Measurements from ENCODE around the gene FADS2. TPM values are rescaled to one million over a fixed set of nuclear protein-coding genes. Genes with fewer than 3 reads are reported as not detected.

The FADS2 gene
- polyA plus RNA-seq, 1 donor (not counting 4 experiments of a cell fraction or from before 2014, with no cell fraction given), result 196 TPM

GRCh38 chr11:61864814-61865775, 37.0 kb downstream of the FADS2 start:
- no peaks in the 10 kb centered on the region for H3K9me3 ChIP-seq (ENCODE audit: control insufficient read depth, low read depth, low read length)
- no peak overlapping the region for H3K4me2 ChIP-seq (ENCODE audit: control insufficient read depth, extremely low read depth, insufficient read depth, low read depth, low read length)
- no peak for FAIRE-seq
- H3K27ac ChIP-seq (ENCODE audit: control insufficient read depth, insufficient read depth, low read length), result no peak overlapping the region
- no peaks in the 10 kb centered on the region for H3K27me3 ChIP-seq (ENCODE audit: control insufficient read depth, extremely low read depth, insufficient read depth, low read length)
- peaks cover 11 to 26% of the 10 kb centered on the region in 2 experiments for H3K36me3 ChIP-seq (ENCODE audit: control insufficient read depth in 2 of 2, extremely low read depth in 1 of 2, insufficient read depth in 2 of 2, low read length in 2 of 2)
- H3K9ac ChIP-seq (ENCODE audit: control insufficient read depth, extremely low read depth, insufficient read depth, low read length), result no peak overlapping the region
- H2AFZ ChIP-seq (ENCODE audit: control insufficient read depth, low read length), result no peak overlapping the region
- DNase-seq (ENCODE audit: low read depth, low spot score), result no peak
- peaks cover 2% of the 10 kb centered on the region for H4K20me1 ChIP-seq (ENCODE audit: control insufficient read depth, extremely low read depth, insufficient read depth, low read length)
- no peak overlapping the region for H3K4me3 ChIP-seq (ENCODE audit: control insufficient read depth in 2 of 3, extremely low read depth in 1 of 3, insufficient read depth in 2 of 3, low read depth in 1 of 3, low read length in 3 of 3)
- no peaks in the 10 kb centered on the region for H3K79me2 ChIP-seq (ENCODE audit: control insufficient read depth, insufficient read depth, low read length)
- no peaks in the 10 kb centered on the region for H3K9me1 ChIP-seq (ENCODE audit: control insufficient read depth, extremely low read depth, insufficient read depth, low read length)
- peaks cover 9% of the 10 kb centered on the region for H3K4me1 ChIP-seq (ENCODE audit: control insufficient read depth, extremely low read depth, insufficient read depth, low read length)
- TF ChIP-seq EZH2 (IDR thresholded peaks at IDR 0.05; ENCODE audit: low read length) (no peak), CTCF (optimal IDR thresholded peaks at IDR 0.05 in 1 of 3, IDR thresholded peaks at IDR 0.05 in 1 of 3, conservative IDR thresholded peaks at IDR 0.05 in 1 of 3; ENCODE audit: extremely low read depth in 1 of 3, insufficient read depth in 2 of 3, low read length in 3 of 3) (no peak)
- dilution Hi-C loops (cut with MboI; ENCODE audit: extremely low pct_ligation_motif_present, low sequenced_read_pairs), result no loop called here

- Histone ChIP-seq H3K27ac (ENCODE audit: control insufficient read depth, insufficient read depth, low read length) (no peak overlapping the region), H4K20me1 (ENCODE audit: control insufficient read depth, extremely low read depth, insufficient read depth, low read length) (no peaks in the 10 kb centered on the region), H2AFZ (ENCODE audit: control insufficient read depth, low read length) (no peak overlapping the region), H3K79me2 (ENCODE audit: control insufficient read depth, insufficient read depth, low read length) (no peaks in the 10 kb centered on the region), H3K4me2 (ENCODE audit: control insufficient read depth, extremely low read depth, insufficient read depth, low read depth, low read length) (no peak overlapping the region), H3K36me3 (ENCODE audit: control insufficient read depth in 2 of 2, extremely low read depth in 1 of 2, insufficient read depth in 2 of 2, low read length in 2 of 2) (peaks cover 9 to 20% of the 10 kb centered on the region in 2 experiments), H3K27me3 (ENCODE audit: control insufficient read depth, extremely low read depth, insufficient read depth, low read length) (no peaks in the 10 kb centered on the region), H3K9me3 (ENCODE audit: control insufficient read depth, low read depth, low read length) (no peaks in the 10 kb centered on the region), H3K9ac (ENCODE audit: control insufficient read depth, extremely low read depth, insufficient read depth, low read length) (no peak overlapping the region), H3K9me1 (ENCODE audit: control insufficient read depth, extremely low read depth, insufficient read depth, low read length) (no peaks in the 10 kb centered on the region), H3K4me3 (ENCODE audit: control insufficient read depth in 2 of 3, extremely low read depth in 1 of 3, insufficient read depth in 2 of 3, low read depth in 1 of 3, low read length in 3 of 3) (no peak overlapping the region), H3K4me1 (ENCODE audit: control insufficient read depth, extremely low read depth, insufficient read depth, low read length) (peaks cover 4% of the 10 kb centered on the region)
- dilution Hi-C loops (cut with MboI; ENCODE audit: extremely low pct_ligation_motif_present, low sequenced_read_pairs), result no loop called here
- DNase-seq (ENCODE audit: low read depth, low spot score) (no peak), FAIRE-seq (no peak)
- TF ChIP-seq CTCF (optimal IDR thresholded peaks at IDR 0.05 in 1 of 3, IDR thresholded peaks at IDR 0.05 in 1 of 3, conservative IDR thresholded peaks at IDR 0.05 in 1 of 3; ENCODE audit: extremely low read depth in 1 of 3, insufficient read depth in 2 of 3, low read length in 3 of 3) (no peak), EZH2 (IDR thresholded peaks at IDR 0.05; ENCODE audit: low read length) (no peak)
Observed at GRCh38 chr11:61866231-61866957, 38.3 kb downstream of the FADS2 start.
